TTC549 (cell line): Measurements from ENCODE around the gene TYMS.

ENCODE experiments used
- FAIRE-seq: peaks from 2 replicates; lab custom pipeline; 2012; peaks lifted over from hg19 to GRCh38; lab: Jason Lieb, UNC

The TYMS gene

GRCh38 chr18:712401-713134 lies 55.1 kb downstream of the TYMS start, which contains the start of gene ENOSF1:
TSS of gene ENOSF1 (minus strand) at chr18:712630. CDS start at chr18:712587, 43 bp downstream.
- no peak for FAIRE-seq

- no peak for FAIRE-seq
Observed at GRCh38 chr18:713135-713490, 55.7 kb downstream of the TYMS start.

GRCh38 chr18:715626-716025 lies 58.2 kb downstream of the TYMS start:
- FAIRE-seq: no peak

- no peak for FAIRE-seq
Observed at GRCh38 chr18:717003-717402, 59.5 kb downstream of the TYMS start.
